EH (cell line): ENCODE results near the gene PTGER1.
A peak's percentile ranks its signal among the peaks of the same experiment; 100 is the strongest.
"Not testable (repeated sequence)": the region's sequence is repeated elsewhere in the genome, so short reads cannot be mapped to it uniquely, and the experiment has no call there.

ENCODE experiments used
- DNase-seq: peaks from one replicate; pipeline ENCODE4 v3.0.0-alpha.2; 2015; ENCODE audit warnings: low read depth

PTGER1 gene

GRCh38 chr19:14475251-14476073 is at the start of gene PTGER1:
PTGER1 (minus strand) TSS chr19:14475354; CDS start chr19:14474320, 1,034 bp downstream.
- DNase-seq = peak; percentile 51

- DNase-seq = no peak
Measured at GRCh38 chr19:14520543-14520942, 45.4 kb upstream of the PTGER1 start.

- DNase-seq = peak; percentile 68
Measured at GRCh38 chr19:14519860-14520407, 44.8 kb upstream of the PTGER1 start.

GRCh38 chr19:14519245-14519859 is 44.2 kb upstream of the PTGER1 start:
- no peak for DNase-seq

GRCh38 chr19:14517840-14518505 is 42.8 kb upstream of the PTGER1 start, which contains the start of gene DNAJB1:
DNAJB1 (minus strand) TSS chr19:14518397; CDS start chr19:14518349, 48 bp downstream.
- DNase-seq = peak; percentile 84

- peak; percentile 41 for DNase-seq
Measured at GRCh38 chr19:14517446-14517839, 42.3 kb upstream of the PTGER1 start.

- peak; percentile 24 for DNase-seq
Measured at GRCh38 chr19:14516746-14517438, 41.7 kb upstream of the PTGER1 start.

GRCh38 chr19:14516048-14516534 is 40.9 kb upstream of the PTGER1 start:
- DNase-seq = no peak

- DNase-seq = peak; percentile 67
Measured at GRCh38 chr19:14515501-14516047, 40.4 kb upstream of the PTGER1 start.

GRCh38 chr19:14514215-14514863 is 39.2 kb upstream of the PTGER1 start:
- no peak for DNase-seq

- DNase-seq = no peak
Measured at GRCh38 chr19:14512406-14512961, 37.3 kb upstream of the PTGER1 start.

- no peak for DNase-seq
Measured at GRCh38 chr19:14511229-14511593, 36.1 kb upstream of the PTGER1 start.

GRCh38 chr19:14510311-14511228 is 35.4 kb upstream of the PTGER1 start:
- DNase-seq = peak; percentile 85

- DNase-seq = peak; percentile 92
Measured at GRCh38 chr19:14507704-14508542, 32.8 kb upstream of the PTGER1 start.

- peak; percentile 98 for DNase-seq
Measured at GRCh38 chr19:14505488-14506239, 30.5 kb upstream of the PTGER1 start.

- not testable (repeated sequence) for DNase-seq
Measured at GRCh38 chr19:14504575-14504974, 29.4 kb upstream of the PTGER1 start.

- DNase-seq = no peak
Measured at GRCh38 chr19:14503285-14503684, 28.1 kb upstream of the PTGER1 start.
